Motor neuron (in vitro differentiated cells): ENCODE measurements around the gene LAMA1. TPM values are rescaled to one million over a fixed set of nuclear protein-coding genes. Genes with fewer than 3 reads are reported as not detected.

Experiments
- ATAC-seq, 8 experiments: fragments of 200-7000 bp; cut with Tn5 transposase; replicated peaks in 6 of 8; 2 replicates each; pipeline ENCODE4 v1.8.0; 2021; ENCODE audit warnings: mild to moderate bottlenecking in 8 of 8, moderate library complexity in 8 of 8
- H3K27ac ChIP-seq, 2 donors: fragments of 250-450 bp; sonication (Bioruptor Pico); 2 replicates each; pipeline ENCODE4 v1.9.0; 2021; ENCODE audit warnings: antibody characterized with exemption in 2 of 2, mild to moderate bottlenecking in 2 of 2, moderate library complexity in 1 of 2
- H3K4me1 ChIP-seq, 2 donors: fragments of 250-450 bp; sonication (Bioruptor Pico); replicated peaks in 1 of 2; 2 replicates each; pipeline ENCODE4 v1.6.1; 2021; ENCODE audit warnings: antibody characterized with exemption in 2 of 2, mild to moderate bottlenecking in 2 of 2, moderate library complexity in 1 of 2
- H3K4me3 ChIP-seq, 5 donors: fragments of 250-450 bp; sonication (Bioruptor Pico); 2 replicates each; pipeline ENCODE4 v1.9.0; 2021; ENCODE audit warnings: antibody characterized with exemption in 5 of 5, mild to moderate bottlenecking in 5 of 5, moderate library complexity in 4 of 5
- WGBS, 10 experiments: fragments of 450-650 bp; shearing (Covaris generic); methylation state at CpG; one replicate each; pipeline ENCODE4 v1.0.0; 2022; 5-methylcytosine and 5-hydroxymethylcytosine counted together
- in situ Hi-C, 9 experiments: fragments of 400-800 bp; cut with MboI; loops; one replicate each; pipeline ENCODE4 v1.15.0; 2021; ENCODE audit warnings: low sequenced_read_pairs in 9 of 9, low pct_unique_long_range_greater_than_20kb in 2 of 9; ENCODE audit not compliant: unreplicated experiment in 9 of 9
- total RNA-seq, 8 experiments: library from RNA; unstranded; fragments of 300-600 nt; gene quantifications; 2 replicates each; pipeline versions ENCODE4 v1.2.3 to v1.2.4, GENCODE V29; 2022

Gene LAMA1
- total RNA-seq, 8 experiments from 2014 or later: 0.18 to 37.8 (median 7.6) TPM

GRCh38 chr18:6923220-6923619 lies 194.4 kb downstream of the LAMA1 start:
- no peak for ATAC-seq
- in situ Hi-C loops: loop anchor here in 4 of 9 experiments (10.0 to 25.0 kb wide), 3 partner anchors 89 to 264 kb away; no protein-coding TSS in a partner anchor
- Histone ChIP-seq H3K27ac (no peak overlapping the region), H3K4me1 (no peaks in the 10 kb centered on the region), H3K4me3 (no peak overlapping the region)
- WGBS, 10 experiments: 29 to 100% (median 80%) methylated on average over 1 of the region's 1 CpG; no CpG with 5 or more reads in 5 of the 10 experiments

- in situ Hi-C loops: loop anchor here in 4 of 9 experiments (10.0 to 25.0 kb wide), 3 partner anchors 91 to 266 kb away; no protein-coding TSS in a partner anchor
- Histone ChIP-seq H3K4me1 (no peaks in the 10 kb centered on the region), H3K27ac (no peak overlapping the region), H3K4me3 (no peak overlapping the region)
- no peak for ATAC-seq
These were observed 196.0 kb downstream of the LAMA1 start for GRCh38 chr18:6921571-6921970.

DNA sequence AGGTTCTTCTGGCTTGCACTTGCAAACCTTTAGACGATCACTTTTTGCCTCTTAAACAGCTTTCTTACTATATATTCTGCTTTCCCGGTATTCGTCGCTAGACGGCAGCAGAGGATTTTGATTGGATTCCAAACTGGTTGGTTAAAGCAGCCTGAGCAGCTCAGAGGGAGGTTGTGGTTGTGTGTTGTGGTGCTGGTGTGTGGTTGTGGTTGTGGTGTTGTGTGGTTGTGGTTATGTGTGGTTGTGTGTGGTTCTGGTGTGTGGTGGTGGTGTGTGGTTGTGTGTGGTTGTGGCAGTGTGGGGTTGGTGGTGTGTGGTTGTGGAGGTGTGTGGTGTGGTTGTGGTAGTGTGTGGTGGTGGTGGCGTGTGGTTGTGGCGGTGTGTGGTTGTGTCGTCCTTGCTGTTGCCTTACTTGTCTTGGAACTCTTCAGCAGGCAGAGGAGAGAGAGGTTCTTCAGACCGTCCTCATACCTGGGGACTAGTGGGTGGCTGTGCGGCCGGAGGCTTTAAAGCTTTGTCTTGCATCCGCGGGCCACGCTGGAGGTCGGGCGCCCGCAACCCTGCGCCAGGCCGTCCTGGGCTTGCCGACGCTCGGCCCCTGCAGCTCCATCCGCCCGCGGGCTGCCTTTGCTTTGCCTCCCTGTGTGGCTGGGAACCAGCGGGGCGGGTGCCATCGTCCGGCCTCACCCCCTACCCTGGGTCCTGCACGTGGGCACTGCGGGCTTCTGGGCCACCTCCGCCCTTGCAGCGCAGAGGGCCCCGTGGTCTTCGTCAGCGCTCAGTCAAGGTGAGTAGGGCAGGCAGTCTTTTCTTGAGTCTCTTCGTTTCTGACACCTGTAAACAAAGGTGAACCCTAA lies 197.3 kb downstream of the LAMA1 start:
- H3K4me3 ChIP-seq: no peak overlapping the region
- no peak overlapping the region for H3K27ac ChIP-seq
- in situ Hi-C loops: loop anchor here in 4 of 9 experiments (10.0 to 25.0 kb wide), 3 partner anchors 92 to 267 kb away; no protein-coding TSS in a partner anchor
- ATAC-seq: peak in 6 of 8 experiments; percentile 31 to 87 (median 58)
- 0 to 85% (median 21%) methylated on average over 1 to 26 of the region's 37 CpGs for WGBS, 10 experiments
- no peaks in the 10 kb centered on the region for H3K4me1 ChIP-seq

DNA sequence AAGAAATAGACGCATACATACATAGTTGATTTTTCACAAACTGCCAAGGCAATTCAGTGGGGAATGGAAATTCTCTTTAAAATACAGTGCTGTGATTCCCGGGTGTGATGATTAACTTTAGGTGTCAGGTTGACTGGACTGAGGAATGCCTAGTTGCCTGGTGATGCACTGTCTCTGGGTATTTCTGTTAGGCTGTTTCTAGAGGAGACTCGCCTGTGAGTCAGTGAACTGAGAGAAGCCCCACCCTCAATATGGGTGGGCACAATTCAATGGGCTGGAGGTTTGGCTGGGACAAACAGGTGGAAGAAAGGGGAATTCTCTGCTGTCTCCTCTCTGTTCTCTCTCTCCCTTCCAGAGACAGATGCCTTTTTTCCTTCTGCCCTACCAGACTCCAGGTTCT lies 200.5 kb downstream of the LAMA1 start:
- Histone ChIP-seq H3K27ac (no peak overlapping the region), H3K4me3 (no peak overlapping the region), H3K4me1 (no peaks in the 10 kb centered on the region)
- peak in 2 of 8 experiments; percentile 32 to 44 for ATAC-seq
- in situ Hi-C loops: loop anchor here in 3 of 9 experiments (25.0 kb wide), 2 partner anchors 95 to 270 kb away; no protein-coding TSS in a partner anchor
- 0 to 94% (median 78%) methylated on average over 1 to 3 of the region's 3 CpGs; no CpG with 5 or more reads in 2 of the 10 experiments for WGBS, 10 experiments

DNA sequence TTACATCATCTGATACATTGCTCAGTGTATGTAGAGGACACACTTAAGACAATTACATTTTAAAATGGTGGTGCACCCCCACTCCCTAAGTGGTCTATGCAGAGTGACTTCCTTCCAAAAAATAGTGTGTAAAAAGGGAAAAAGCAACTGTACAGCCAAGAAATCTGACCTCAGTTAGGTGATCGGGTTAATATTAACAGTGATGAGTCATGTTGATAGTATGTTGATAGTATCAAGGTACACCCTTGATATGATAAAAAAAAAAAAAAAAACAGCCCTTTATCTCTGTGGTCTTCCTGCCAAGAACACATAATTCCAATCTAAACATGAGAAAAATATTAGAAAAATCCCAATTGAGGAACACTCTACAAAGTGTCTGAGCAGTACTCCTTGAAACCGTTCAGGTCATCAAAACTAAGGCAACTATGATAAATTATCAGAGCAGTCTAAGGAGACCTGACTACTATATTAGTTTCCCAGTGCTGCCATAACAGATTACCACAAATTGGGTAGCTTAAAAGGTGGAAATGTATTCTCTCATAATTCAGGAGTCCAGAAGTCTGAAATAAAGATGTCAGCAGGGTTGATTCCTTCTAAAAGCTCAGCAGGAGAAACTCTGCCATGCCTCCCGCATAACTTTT lies 216.2 kb downstream of the LAMA1 start:
- H3K4me3 ChIP-seq: no peak overlapping the region
- H3K4me1 ChIP-seq: no peaks in the 10 kb centered on the region
- WGBS, 10 experiments: 37 to 100% (median 82%) methylated on average over 1 to 3 of the region's 3 CpGs; no CpG with 5 or more reads in 1 of the 10 experiments
- in situ Hi-C loops: loop anchor here in 3 of 9 experiments (25.0 kb wide), 2 partner anchors 111 to 286 kb away; no protein-coding TSS in a partner anchor
- H3K27ac ChIP-seq: no peak overlapping the region
- no peak for ATAC-seq

- WGBS, 10 experiments: 93 to 100% methylated on average over 1 to 3 of the region's 3 CpGs; no CpG with 5 or more reads in 8 of the 10 experiments
- Histone ChIP-seq H3K27ac (no peak overlapping the region), H3K4me3 (no peak overlapping the region), H3K4me1 (peaks cover 0 to 5% of the 10 kb centered on the region in 2 donors)
- no peak for ATAC-seq
- in situ Hi-C loops: loop anchor here in 8 of 9 experiments (25.0 kb wide), 4 partner anchors 154 to 1029 kb away; partner anchors contain the start of genes TMEM200C (in 4 of the 8) and ARHGAP28 (in 1 of the 8)
These were observed 225.8 kb downstream of the LAMA1 start for GRCh38 chr18:6891788-6892187.

Other genes with a start within 250 kb of the LAMA1 start
- under 1 TPM in 1 of 8 experiments, not detected in 7; 0.90 TPM for gene LRRC30, start 113.3 kb upstream of the LAMA1 start, total RNA-seq